DLD1 (cell line): ENCODE results near the gene GLYR1.

Experiments used
- in situ Hi-C: cut with HindIII; loops from 2 replicates; pipeline ENCODE4 v1.10.0; 2017; ENCODE audit warnings: low sequenced_read_pairs

GLYR1 gene

GRCh38 chr16:4852221-4852872 lies 5.3 kb upstream of the GLYR1 start:
- in situ Hi-C loops, result no loop called here

- in situ Hi-C loops, result no loop called here
These were observed 3.1 kb upstream of the GLYR1 start for GRCh38 chr16:4850211-4850610.

- in situ Hi-C loops, result no loop called here
These were observed 893 bp upstream of the GLYR1 start for GRCh38 chr16:4847774-4848587.

GRCh38 chr16:4846503-4846900 lies 586 bp downstream of the GLYR1 start:
- in situ Hi-C loops, result no loop called here

DNA sequence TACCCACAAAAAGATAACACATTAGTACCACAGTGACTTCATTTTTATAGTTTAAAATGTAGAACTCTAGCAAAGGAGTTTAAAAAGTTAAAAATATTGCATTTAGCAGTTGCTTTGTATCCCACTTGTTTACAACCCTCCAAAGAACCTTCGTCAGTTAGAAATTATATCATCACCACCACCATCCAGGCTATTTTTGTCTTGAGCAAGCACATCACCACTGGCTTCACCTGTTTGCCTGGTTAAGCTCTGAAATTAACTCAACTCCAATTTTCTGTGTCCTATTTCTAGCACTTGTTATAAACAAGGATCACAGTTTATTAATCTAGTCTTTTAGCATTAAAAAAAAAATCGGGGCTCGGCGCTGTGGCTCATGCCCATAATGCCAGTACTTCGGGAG lies 6.1 kb downstream of the GLYR1 start:
- in situ Hi-C loops, result no loop called here

DNA sequence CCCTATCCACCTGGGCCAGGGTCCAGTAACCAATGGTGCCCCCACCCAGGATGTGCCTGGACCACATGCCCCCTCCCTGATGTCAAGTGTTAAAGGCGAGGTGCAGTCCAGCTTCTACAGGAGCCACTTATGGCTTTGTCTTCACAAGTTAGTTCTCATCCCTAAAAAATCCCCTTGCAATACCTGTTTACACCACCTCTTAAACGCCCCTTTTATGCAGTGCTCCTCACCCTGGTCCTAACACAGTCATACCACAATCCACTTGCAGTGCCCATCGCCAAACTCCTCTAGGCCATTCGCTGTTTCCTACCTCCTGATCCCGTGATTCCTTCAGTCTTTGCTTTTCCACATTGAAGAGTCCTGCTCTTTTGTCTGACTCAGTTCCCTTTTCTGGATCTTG lies 7.1 kb downstream of the GLYR1 start:
- in situ Hi-C loops, result no loop called here

- in situ Hi-C loops, result no loop called here
These were observed 9.2 kb downstream of the GLYR1 start for GRCh38 chr16:4837733-4838501.

DNA sequence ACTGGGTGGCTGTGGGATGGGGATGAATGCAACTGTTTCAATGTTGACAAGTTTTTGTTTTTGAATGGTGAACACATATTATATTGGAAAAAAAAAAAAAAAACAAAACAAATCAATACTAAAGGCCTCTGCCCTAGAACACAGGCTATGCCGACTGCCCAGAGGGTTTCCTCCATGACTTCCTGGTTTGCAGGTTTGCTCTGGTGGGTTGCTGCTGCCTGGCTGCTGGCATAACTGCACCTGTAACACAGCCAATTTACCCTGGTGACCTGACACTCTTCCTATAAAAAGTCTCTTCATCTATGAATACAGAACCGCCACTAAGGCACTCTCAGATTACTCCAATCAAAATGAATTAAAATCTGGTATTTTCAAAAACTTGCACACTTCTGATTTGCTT lies 10.4 kb downstream of the GLYR1 start:
- in situ Hi-C loops, result no loop called here

GRCh38 chr16:4833584-4833983 lies 13.5 kb downstream of the GLYR1 start:
- in situ Hi-C loops, result no loop called here

DNA sequence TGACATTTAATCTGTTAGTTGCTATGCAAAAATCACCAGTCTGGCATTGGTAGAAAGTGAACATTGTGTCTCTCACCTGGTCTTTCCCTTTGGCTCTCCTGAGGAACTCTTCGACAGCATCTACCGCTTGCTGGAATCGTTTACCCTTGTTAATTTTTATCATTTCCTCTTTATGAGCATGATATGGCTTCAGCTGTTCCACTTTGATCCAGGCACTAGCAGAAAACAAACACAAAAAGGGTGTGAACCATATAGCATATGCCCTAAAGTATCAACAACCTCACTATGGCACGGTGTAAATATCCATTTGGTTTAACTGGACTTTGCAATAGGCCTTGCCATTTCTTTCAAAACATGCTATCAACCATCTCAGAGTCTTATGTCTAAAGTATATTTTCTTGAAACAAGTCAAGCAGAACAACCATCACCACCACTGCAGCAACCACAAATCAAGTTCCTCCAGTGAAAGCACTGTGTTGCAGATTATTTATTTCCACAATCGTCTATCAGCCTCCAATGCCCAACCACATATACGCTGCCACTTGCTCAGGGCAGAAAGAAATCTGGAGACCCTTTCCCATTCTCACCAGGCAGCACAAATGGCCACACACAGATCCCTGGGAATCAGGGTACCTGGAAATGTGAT lies 14.3 kb downstream of the GLYR1 start:
- in situ Hi-C loops, result no loop called here

GRCh38 chr16:4831616-4832015 lies 15.5 kb downstream of the GLYR1 start:
- in situ Hi-C loops, result no loop called here

- in situ Hi-C loops, result no loop called here
These were observed 16.7 kb downstream of the GLYR1 start for GRCh38 chr16:4830408-4830807.

DNA sequence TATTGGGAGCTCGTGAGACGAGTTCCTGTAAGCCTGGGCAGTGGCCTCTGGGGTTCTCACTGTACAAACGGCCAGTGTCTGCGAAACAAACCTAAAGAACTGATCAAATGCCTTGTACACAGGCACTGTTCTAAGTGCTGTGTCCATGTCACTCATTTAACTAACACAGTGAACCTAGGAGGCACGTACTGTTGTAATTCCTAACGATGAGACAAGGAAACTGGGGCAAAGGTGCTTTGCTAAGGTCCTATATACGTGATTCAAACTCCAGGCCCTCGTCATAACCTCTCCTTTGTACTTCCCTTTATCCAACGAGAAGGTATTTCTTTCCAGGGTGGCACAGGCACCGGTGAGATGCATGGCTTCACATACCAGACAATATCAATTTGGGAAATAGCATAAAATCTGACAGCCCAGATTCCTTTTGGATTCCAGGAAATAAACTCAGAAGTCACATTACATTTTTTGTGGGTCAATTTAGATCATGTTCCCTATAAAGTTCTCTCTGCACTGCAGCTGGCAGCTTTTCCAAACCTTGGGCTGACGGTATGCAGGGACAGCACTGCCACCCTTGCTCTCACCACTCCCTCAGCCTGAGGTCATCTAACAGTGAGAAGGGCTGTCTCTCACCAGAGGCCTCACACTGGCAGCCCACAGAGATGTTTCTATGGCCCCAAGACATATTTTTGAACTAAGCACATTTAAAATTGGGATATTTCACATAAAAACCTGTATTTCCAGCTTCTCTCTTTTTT lies 18.3 kb downstream of the GLYR1 start:
- in situ Hi-C loops, result no loop called here

GRCh38 chr16:4826980-4827379 lies 20.1 kb downstream of the GLYR1 start:
- in situ Hi-C loops, result no loop called here

- in situ Hi-C loops, result no loop called here
These were observed 20.6 kb downstream of the GLYR1 start for GRCh38 chr16:4826526-4826925.

DNA sequence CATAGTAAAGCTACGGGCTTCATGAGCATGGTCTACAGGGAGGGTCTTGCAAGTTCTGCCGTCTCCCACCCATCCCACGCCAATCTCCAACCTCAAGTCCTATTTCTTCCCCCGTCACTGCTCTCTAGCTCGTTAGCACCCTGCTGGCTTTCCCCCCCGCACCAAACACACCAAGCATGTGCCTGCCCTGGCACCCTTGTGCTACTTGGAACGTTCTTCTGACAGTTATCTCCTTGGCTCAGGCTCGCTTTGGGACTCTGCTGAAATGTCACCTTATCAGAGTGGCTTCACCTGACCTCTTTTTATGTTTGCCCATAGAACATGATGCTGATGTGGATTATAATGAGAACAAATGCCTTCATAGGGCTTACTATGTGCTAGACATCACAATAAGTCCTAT lies 21.9 kb downstream of the GLYR1 start:
- in situ Hi-C loops, result no loop called here

DNA sequence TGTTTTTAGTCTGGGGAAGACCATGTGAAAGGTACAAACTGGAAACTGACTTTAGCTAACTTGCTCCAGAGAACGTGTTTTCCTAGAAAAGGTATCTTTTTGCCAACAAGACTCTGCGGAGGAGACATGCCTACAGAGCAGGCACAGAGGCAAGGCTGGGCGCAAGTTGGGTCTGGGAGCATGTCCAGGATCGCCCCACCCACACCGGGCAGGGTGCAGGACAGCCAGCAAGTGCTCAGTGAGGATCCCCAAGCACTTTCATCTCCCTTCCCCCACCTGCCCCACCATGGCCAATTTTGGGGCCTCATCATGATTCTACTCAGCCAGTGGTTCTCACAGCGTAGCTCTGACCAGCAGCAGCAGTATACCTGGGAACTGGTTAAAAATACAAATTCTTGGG lies 26.4 kb downstream of the GLYR1 start:
- in situ Hi-C loops, result no loop called here

- in situ Hi-C loops, result no loop called here
These were observed 32.4 kb downstream of the GLYR1 start for GRCh38 chr16:4814542-4815173.

- in situ Hi-C loops, result no loop called here
These were observed 33.0 kb downstream of the GLYR1 start for GRCh38 chr16:4814046-4814445.
